Left ventricle myocardium inferior (tissue), 1 donor: ENCODE results near the gene CNTNAP2. TPM values are rescaled to one million over a fixed set of nuclear protein-coding genes. Genes with fewer than 3 reads are reported as not detected.

Source experiments
- DNase-seq: peaks from one replicate; pipeline ENCODE4 v3.0.0-alpha.2; 2020
- H3K27ac ChIP-seq: fragments of 200-600 bp; replicated peaks from 2 replicates; pipeline ENCODE4 v1.8.0; 2021
- H3K27me3 ChIP-seq: fragments of 200-600 bp; 2 replicates; pipeline ENCODE4 v1.8.0; 2021; ENCODE audit warnings: low read depth
- H3K36me3 ChIP-seq: fragments of 200-600 bp; 2 replicates; pipeline ENCODE4 v1.8.0; 2021
- H3K4me1 ChIP-seq: fragments of 200-600 bp; 2 replicates; pipeline ENCODE4 v1.8.0; 2021
- H3K4me3 ChIP-seq: fragments of 200-600 bp; 2 replicates; pipeline ENCODE4 v1.8.0; 2021; ENCODE audit warnings: mild to moderate bottlenecking, moderate library complexity
- H3K9me3 ChIP-seq: fragments of 200-600 bp; replicated peaks from 2 replicates; pipeline ENCODE4 v1.8.0; 2021
- CTCF ChIP-seq: fragments of 200-600 bp; IDR thresholded peaks from 2 replicates; pipeline ENCODE4 v1.8.0; 2021; ENCODE audit warnings: antibody characterized with exemption, mild to moderate bottlenecking, borderline replicate concordance
- intact Hi-C: fragments of 100-400 bp; cut with micrococcal nuclease; formaldehyde crosslinking; loops from one replicate; pipeline ENCODE4 v1.11.0; 2022
- total RNA-seq: library from RNA; stranded (reverse); fragmentation: NEBNext Ultra II Directional; extraction: Animal tissue kit (Norgen Biotek cat#: 25700); gene quantifications from one replicate; pipeline ENCODE4 v1.2.1, GENCODE V29; 2021
- donor health status: DM: no; HTN: yes; CAD: no; lungs with severe emphysema.

The CNTNAP2 gene
- total RNA-seq, 1 donor from 2014 or later: 0.99 TPM

- Histone ChIP-seq H3K9me3 (no peaks in the 10 kb centered on the region), H3K36me3 (no peaks in the 10 kb centered on the region)
Observed at GRCh38 chr7:148022832-148023231, 1906.2 kb downstream of the CNTNAP2 start.

DNA sequence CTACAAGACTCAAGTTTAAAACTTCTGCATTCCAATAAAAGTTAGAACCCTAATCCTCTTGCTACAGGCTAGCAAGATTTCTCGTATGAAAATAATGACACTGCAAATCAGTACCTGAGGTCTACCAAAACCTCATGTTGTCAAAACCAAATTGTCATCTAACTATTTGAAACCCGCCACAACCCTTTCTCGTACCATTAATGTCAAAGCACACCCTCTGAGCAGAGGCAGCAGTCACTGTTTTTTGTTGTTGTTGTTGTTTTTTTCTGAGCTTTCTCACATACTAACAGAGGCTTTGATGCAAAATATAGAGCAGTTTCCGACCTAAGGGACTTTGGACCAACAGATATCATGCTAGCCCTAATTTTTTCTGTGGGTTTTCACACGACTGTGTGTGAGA is 1910.1 kb downstream of the CNTNAP2 start:
- no peaks in the 10 kb centered on the region for H3K4me1 ChIP-seq
- no peak overlapping the region for H3K4me3 ChIP-seq
- no peak for TF ChIP-seq CTCF
- H3K27me3 ChIP-seq: no peaks in the 10 kb centered on the region
- DNase-seq: no peak
- H3K9me3 ChIP-seq: no peaks in the 10 kb centered on the region
- no peak overlapping the region for H3K27ac ChIP-seq
- intact Hi-C loops: no loop called here
- no peaks in the 10 kb centered on the region for H3K36me3 ChIP-seq

More at GRCh38 chr7:148022832-148023231, 1906.2 kb downstream of the CNTNAP2 start:
- H3K27ac ChIP-seq: no peak overlapping the region
- no peak overlapping the region for H3K4me3 ChIP-seq
- DNase-seq: no peak
- no peak for TF ChIP-seq CTCF
- intact Hi-C loops: no loop called here
- peaks cover 6% of the 10 kb centered on the region for H3K27me3 ChIP-seq
- H3K4me1 ChIP-seq: no peaks in the 10 kb centered on the region

DNA sequence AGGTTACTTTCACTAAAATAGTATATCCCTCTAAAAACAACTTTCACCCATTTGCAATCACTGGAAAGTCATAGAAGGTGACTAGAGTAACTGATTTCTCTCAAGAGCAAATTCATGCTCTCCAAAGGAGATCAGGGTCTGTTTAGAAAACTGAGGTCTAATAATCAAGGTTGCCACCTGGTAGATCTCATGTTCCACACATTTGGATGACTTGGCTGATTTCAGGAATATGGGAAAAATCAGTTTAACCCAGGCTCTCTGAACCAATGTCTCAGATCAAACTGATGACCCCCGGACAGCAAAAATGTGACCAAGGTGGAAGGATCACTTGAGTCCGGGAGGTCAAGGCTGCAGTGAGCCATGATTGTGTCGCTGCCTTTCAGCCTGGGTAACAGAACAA is 1911.6 kb downstream of the CNTNAP2 start:
- Histone ChIP-seq H3K27ac (no peak overlapping the region), H3K27me3 (no peaks in the 10 kb centered on the region), H3K4me3 (no peak overlapping the region), H3K36me3 (no peaks in the 10 kb centered on the region), H3K4me1 (no peaks in the 10 kb centered on the region), H3K9me3 (no peaks in the 10 kb centered on the region)
- intact Hi-C loops: no loop called here
- no peak for DNase-seq
- no peak for TF ChIP-seq CTCF

- Histone ChIP-seq H3K36me3 (no peaks in the 10 kb centered on the region), H3K4me3 (no peak overlapping the region), H3K9me3 (no peaks in the 10 kb centered on the region), H3K27me3 (no peaks in the 10 kb centered on the region), H3K27ac (no peak overlapping the region), H3K4me1 (no peaks in the 10 kb centered on the region)
- no peak for TF ChIP-seq CTCF
- intact Hi-C loops: no loop called here
- no peak for DNase-seq
Observed at GRCh38 chr7:148031019-148031418, 1914.4 kb downstream of the CNTNAP2 start.

- Histone ChIP-seq H3K9me3 (no peaks in the 10 kb centered on the region), H3K27me3 (no peaks in the 10 kb centered on the region), H3K27ac (no peak overlapping the region), H3K4me1 (no peaks in the 10 kb centered on the region), H3K4me3 (no peak overlapping the region), H3K36me3 (no peaks in the 10 kb centered on the region)
- no peak for DNase-seq
- no peak for TF ChIP-seq CTCF
- intact Hi-C loops: no loop called here
Observed at GRCh38 chr7:148031811-148032210, 1915.2 kb downstream of the CNTNAP2 start.

- H3K27ac ChIP-seq: no peak overlapping the region
- H3K27me3 ChIP-seq: no peaks in the 10 kb centered on the region
- no peaks in the 10 kb centered on the region for H3K4me1 ChIP-seq
- H3K9me3 ChIP-seq: no peaks in the 10 kb centered on the region
- no peaks in the 10 kb centered on the region for H3K36me3 ChIP-seq
- intact Hi-C loops: no loop called here
- H3K4me3 ChIP-seq: no peak overlapping the region
- no peak for TF ChIP-seq CTCF
- no peak for DNase-seq
Observed at GRCh38 chr7:148035950-148036349, 1919.3 kb downstream of the CNTNAP2 start.
